Chondrocyte (in vitro differentiated cells): ENCODE results near the gene ADGRL3. TPM values are rescaled to one million over a fixed set of nuclear protein-coding genes. Genes with fewer than 3 reads are reported as not detected.

Experiments
- DNase-seq: peaks from one replicate; pipeline ENCODE4 v3.0.0; 2021; ENCODE audit warnings: mixed read lengths, low spot score
- H3K27ac Mint-ChIP-seq: one replicate; pipeline ENCODE4 v1.8.0; 2021; ENCODE audit warnings: mild to moderate bottlenecking, moderate library complexity, mixed read lengths; ENCODE audit not compliant: unreplicated experiment
- H3K27me3 Mint-ChIP-seq: 2 replicates; pipeline ENCODE4 v1.8.0; 2021; ENCODE audit warnings: low read depth, mixed read lengths
- H3K36me3 Mint-ChIP-seq: 2 replicates; pipeline ENCODE4 v1.8.0; 2021; ENCODE audit warnings: low read depth, mixed read lengths
- H3K4me1 Mint-ChIP-seq: 2 replicates; pipeline ENCODE4 v1.8.0; 2021; ENCODE audit warnings: low read depth, mild to moderate bottlenecking, mixed read lengths
- H3K4me3 Mint-ChIP-seq: one replicate; pipeline ENCODE4 v1.8.0; 2021; ENCODE audit warnings: mild to moderate bottlenecking, moderate library complexity, mixed read lengths; ENCODE audit not compliant: unreplicated experiment
- H3K9me3 Mint-ChIP-seq: 2 replicates; pipeline ENCODE4 v1.8.0; 2021; ENCODE audit warnings: low read depth, mixed read lengths
- CTCF ChIP-seq: fragments of 200-600 bp; sonication (generic); IDR thresholded peaks from 2 replicates; pipeline ENCODE4 v1.5.0; 2021; ENCODE audit warnings: antibody characterized with exemption, mild to moderate bottlenecking, moderate library complexity
- total RNA-seq: library from RNA; stranded (reverse); gene quantifications from 3 replicates; pipeline ENCODE4 v1.2.1, GENCODE V29; 2021

ADGRL3 gene
- total RNA-seq, 1 donor from 2014 or later = 11.6 TPM

DNA sequence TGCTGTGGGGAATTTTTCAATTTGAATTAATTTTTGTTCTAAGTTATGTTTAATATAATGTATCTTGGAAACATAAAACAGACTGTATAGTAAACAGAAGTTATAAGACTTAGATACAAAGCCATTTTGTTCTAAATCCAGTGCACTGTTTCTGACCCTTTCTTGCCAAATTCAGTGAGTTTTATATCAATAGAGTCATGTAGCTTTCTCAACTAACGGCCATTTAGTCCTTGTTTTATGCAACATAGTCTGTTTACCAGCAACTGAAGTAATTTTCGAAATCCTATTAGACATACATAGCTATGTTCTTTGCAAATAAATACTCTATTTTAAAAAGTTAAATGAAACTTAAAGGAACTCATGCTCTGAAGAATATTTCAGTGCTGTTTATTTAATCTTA, 242.8 kb downstream of the ADGRL3 start:
- TF ChIP-seq CTCF = no peak
- DNase-seq = no peak
- peaks cover 12% of the 10 kb centered on the region for H3K4me1 Mint-ChIP-seq

GRCh38 chr4:61443813-61444510, 243.8 kb downstream of the ADGRL3 start:
- peak overlapping the region; percentile 15 for H3K4me3 Mint-ChIP-seq
- H3K27me3 Mint-ChIP-seq = no peaks in the 10 kb centered on the region
- H3K4me1 Mint-ChIP-seq = peaks cover 12% of the 10 kb centered on the region
- no peaks in the 10 kb centered on the region for H3K9me3 Mint-ChIP-seq
- H3K27ac Mint-ChIP-seq = peak overlapping the region; percentile 1
- H3K36me3 Mint-ChIP-seq = no peaks in the 10 kb centered on the region
- no peak for TF ChIP-seq CTCF
- DNase-seq = no peak

More for the DNA sequence above, 242.8 kb downstream of the ADGRL3 start:
- Mint-ChIP-seq H3K36me3 (no peaks in the 10 kb centered on the region), H3K9me3 (no peaks in the 10 kb centered on the region), H3K4me3 (no peak overlapping the region), H3K27ac (no peak overlapping the region), H3K27me3 (no peaks in the 10 kb centered on the region)

GRCh38 chr4:61445374-61446063, 245.4 kb downstream of the ADGRL3 start:
- H3K27ac Mint-ChIP-seq = no peak overlapping the region
- peaks cover 12% of the 10 kb centered on the region for H3K4me1 Mint-ChIP-seq
- H3K9me3 Mint-ChIP-seq = no peaks in the 10 kb centered on the region
- no peak overlapping the region for H3K4me3 Mint-ChIP-seq
- no peak for DNase-seq
- TF ChIP-seq CTCF = no peak
- H3K27me3 Mint-ChIP-seq = no peaks in the 10 kb centered on the region
- H3K36me3 Mint-ChIP-seq = no peaks in the 10 kb centered on the region

- no peaks in the 10 kb centered on the region for H3K36me3 Mint-ChIP-seq
Measured at GRCh38 chr4:61446941-61447340, 246.8 kb downstream of the ADGRL3 start.

More at GRCh38 chr4:61446941-61447340, 246.8 kb downstream of the ADGRL3 start:
- Mint-ChIP-seq H3K4me1 (peaks cover 12% of the 10 kb centered on the region), H3K4me3 (no peak overlapping the region), H3K27ac (no peak overlapping the region), H3K27me3 (no peaks in the 10 kb centered on the region), H3K9me3 (no peaks in the 10 kb centered on the region)
- no peak for DNase-seq
- TF ChIP-seq CTCF = no peak
